Measurements from ENCODE around the gene FOXF2. TPM values are rescaled to one million over a fixed set of nuclear protein-coding genes. Genes with fewer than 3 reads are reported as not detected.

FOXF2 gene
- total RNA-seq, 1 experiment from 2014 or later = not detected

DNA sequence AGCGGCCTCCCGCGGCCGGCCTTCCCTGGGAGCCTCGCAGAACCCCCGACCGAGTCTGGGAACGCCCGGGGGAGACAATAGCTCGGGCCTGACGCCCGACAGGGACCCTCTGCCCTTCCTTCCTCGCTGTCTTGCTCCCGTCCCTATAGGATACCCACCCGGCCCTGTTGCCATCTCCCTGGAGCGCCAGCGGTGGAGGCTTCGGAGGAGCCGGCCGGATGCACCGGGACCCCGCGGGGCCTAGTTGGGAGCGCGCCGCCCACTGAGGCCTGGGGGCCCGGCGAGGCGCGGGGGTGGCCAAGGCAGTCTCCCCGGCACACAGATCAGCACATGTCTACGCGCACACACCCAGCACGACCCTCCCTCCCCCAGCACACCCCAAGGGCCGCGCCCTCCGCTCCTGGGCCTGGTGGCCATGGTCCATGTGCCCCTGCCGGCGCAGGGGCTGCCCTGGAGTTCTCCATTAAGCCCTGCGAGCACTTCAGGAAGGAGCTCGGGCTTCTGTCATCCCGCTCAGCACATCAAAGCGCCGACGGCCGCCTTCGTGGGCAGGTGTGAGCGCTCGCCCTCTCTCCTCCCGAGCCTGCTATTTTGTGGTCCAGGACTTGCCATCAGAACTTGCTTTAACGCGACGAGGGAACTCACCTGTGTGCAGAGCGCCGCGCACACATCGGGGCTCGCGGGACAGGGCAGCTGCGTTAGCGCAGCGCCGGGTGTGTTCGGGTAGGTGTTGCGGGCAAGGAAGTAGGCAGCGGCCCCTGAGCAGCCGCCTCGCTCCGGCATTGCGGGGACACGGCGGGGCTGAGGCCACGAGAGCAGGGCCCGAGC, 3.7 kb downstream of the FOXF2 start:
- no peaks in the 10 kb centered on the region for H3F3A ChIP-seq (ENCODE audit: low read length, unreplicated experiment)
- BruUV-seq (replicated peaks) = no TSS peak
- ATAC-seq (no peak), DNase-seq (no peak)
- no peak overlapping the region for H2AFZ ChIP-seq (ENCODE audit: low read length)
- no peaks in the 10 kb centered on the region for H3K36me3 ChIP-seq (ENCODE audit: low read depth, low read length)
- no peaks in the 10 kb centered on the region for H3K4me1 ChIP-seq (ENCODE audit: insufficient read depth, low read length)
- POLR2A ChIA-PET (ENCODE audit: unreplicated experiment) = no interaction called here
- H3K27ac ChIP-seq (ENCODE audit: low read length) = no peak overlapping the region
- H3K4me3 ChIP-seq (ENCODE audit: low read length) = no peak overlapping the region
- no peak overlapping the region for H3K9ac ChIP-seq (ENCODE audit: low read length)
- peaks cover 71% of the 10 kb centered on the region for H3K27me3 ChIP-seq (ENCODE audit: low read length)
- no peaks in the 10 kb centered on the region for H3K9me3 ChIP-seq (ENCODE audit: low read length)
- TF ChIP-seq EZH2phosphoT487 (IDR thresholded peaks at IDR 0.05; ENCODE audit: borderline replicate concordance, low read length) = no peak
- TF ChIP-seq CTCF (conservative IDR thresholded peaks at IDR 0.05; ENCODE audit: low read depth, low read length) = no peak
- no peak for TF ChIP-seq EZH2 (IDR thresholded peaks at IDR 0.05; ENCODE audit: low read length, unreplicated experiment)
- no peaks in the 10 kb centered on the region for H3K9me2 ChIP-seq (replicated peaks; ENCODE audit: low read length)
- CTCF ChIA-PET = interaction anchor here (0.5 kb wide), 1 partner anchor 157 kb away, joined by 4 read pairs; no protein-coding TSS in a partner anchor
- no peaks in the 10 kb centered on the region for H4K20me1 ChIP-seq (ENCODE audit: low read length)
- H3K4me2 ChIP-seq (ENCODE audit: low read length) = no peak overlapping the region
- H3K79me2 ChIP-seq (ENCODE audit: low read length) = no peaks in the 10 kb centered on the region
- intact Hi-C loops (cut with micrococcal nuclease) = no loop called here

- Histone ChIP-seq H3K4me2 (ENCODE audit: low read length) (no peak overlapping the region), H3K4me1 (ENCODE audit: insufficient read depth, low read length) (no peaks in the 10 kb centered on the region), H3K9me3 (ENCODE audit: low read length) (no peaks in the 10 kb centered on the region), H3F3A (ENCODE audit: low read length, unreplicated experiment) (no peaks in the 10 kb centered on the region), H3K27ac (ENCODE audit: low read length) (no peak overlapping the region), H2AFZ (ENCODE audit: low read length) (no peak overlapping the region), H3K79me2 (ENCODE audit: low read length) (no peaks in the 10 kb centered on the region), H3K36me3 (ENCODE audit: low read depth, low read length) (no peaks in the 10 kb centered on the region), H3K4me3 (ENCODE audit: low read length) (no peak overlapping the region), H3K9ac (ENCODE audit: low read length) (no peak overlapping the region), H3K9me2 (replicated peaks; ENCODE audit: low read length) (no peaks in the 10 kb centered on the region), H3K27me3 (ENCODE audit: low read length) (peaks cover 71% of the 10 kb centered on the region), H4K20me1 (ENCODE audit: low read length) (no peaks in the 10 kb centered on the region)
- BruUV-seq (replicated peaks) = no TSS peak
- CTCF ChIA-PET = interaction anchor here (0.5 kb wide), 1 partner anchor 157 kb away, joined by 4 read pairs; no protein-coding TSS in a partner anchor
- ATAC-seq (no peak), DNase-seq (no peak)
- POLR2A ChIA-PET (ENCODE audit: unreplicated experiment) = no interaction called here
- TF ChIP-seq EZH2phosphoT487 (IDR thresholded peaks at IDR 0.05; ENCODE audit: borderline replicate concordance, low read length) (no peak), EZH2 (IDR thresholded peaks at IDR 0.05; ENCODE audit: low read length, unreplicated experiment) (peak; percentile 28), CTCF (conservative IDR thresholded peaks at IDR 0.05; ENCODE audit: low read depth, low read length) (no peak)
- intact Hi-C loops (cut with micrococcal nuclease) = no loop called here
Measured at GRCh38 chr6:1393641-1394283, 4.4 kb downstream of the FOXF2 start.
